Activated CD4-positive, alpha-beta memory T cell treated with anti-CD3 and anti-CD28 coated beads, Interleukin-2, amount 10 ng/mL, durations not matched to agents 7 days and 5 days (primary cell): ENCODE data around the gene FXYD2. TPM values are rescaled to one million over a fixed set of nuclear protein-coding genes. Genes with fewer than 3 reads are reported as not detected.
A peak's percentile ranks its signal among the peaks of the same experiment; 100 is the strongest.

ENCODE experiments used
- CTCF ChIA-PET: fragments of 350-600 bp; sonication (Branson Sonifier 250); formaldehyde crosslinking; loops from one replicate; lab custom pipeline; 2021; ENCODE audit warnings: antibody characterized with exemption, inconsistent platforms; lab: Charles Lee
- POLR2A ChIA-PET: fragments of 350-600 bp; sonication (Branson Sonifier 250); formaldehyde crosslinking; loops from one replicate; lab custom pipeline; 2021; ENCODE audit warnings: antibody characterized with exemption; lab: Charles Lee
- DNase-seq: peaks from one replicate; pipeline ENCODE4 v3.0.0-alpha.2; 2020
- H3K27ac Mint-ChIP-seq: one replicate; pipeline ENCODE4 v1.8.0; 2021; ENCODE audit warnings: mild to moderate bottlenecking, mixed read lengths
- H3K27me3 Mint-ChIP-seq: one replicate; pipeline ENCODE4 v1.8.0; 2021; ENCODE audit warnings: mixed read lengths
- H3K36me3 Mint-ChIP-seq: one replicate; pipeline ENCODE4 v1.8.0; 2021; ENCODE audit warnings: low read depth, mixed read lengths
- H3K4me1 Mint-ChIP-seq: one replicate; pipeline ENCODE4 v1.8.0; 2021; ENCODE audit warnings: mixed read lengths
- H3K4me3 Mint-ChIP-seq: one replicate; pipeline ENCODE4 v1.8.0; 2021; ENCODE audit warnings: mild to moderate bottlenecking, mixed read lengths
- H3K9me3 Mint-ChIP-seq: one replicate; pipeline ENCODE4 v1.8.0; 2021; ENCODE audit warnings: mixed read lengths
- total RNA-seq, 2 experiments: library from RNA; stranded (reverse); gene quantifications; one replicate each; pipeline ENCODE4 v1.2.3, GENCODE V29; 2021

Gene FXYD2
- total RNA-seq, 2 experiments from 2014 or later, result 0.33 to 0.48 TPM

GRCh38 chr11:117822074-117823033, 2.2 kb downstream of the FXYD2 start:
- Mint-ChIP-seq H3K27ac (no peak overlapping the region), H3K4me3 (no peak overlapping the region), H3K4me1 (peaks cover 50% of the 10 kb centered on the region), H3K36me3 (no peaks in the 10 kb centered on the region), H3K27me3 (no peaks in the 10 kb centered on the region), H3K9me3 (no peaks in the 10 kb centered on the region)
- POLR2A ChIA-PET, result interaction anchor here (0.7 to 1.0 kb wide), 4 partner anchors 11 to 240 kb away, joined by 3 to 6 read pairs (median 3); no protein-coding TSS in a partner anchor
- peak; percentile 61 for DNase-seq
- CTCF ChIA-PET, result interaction anchor here (1.0 to 10.3 kb wide), 11 partner anchors 15 to 231 kb away, joined by 3 to 189 read pairs (median 4); no protein-coding TSS in a partner anchor

DNA sequence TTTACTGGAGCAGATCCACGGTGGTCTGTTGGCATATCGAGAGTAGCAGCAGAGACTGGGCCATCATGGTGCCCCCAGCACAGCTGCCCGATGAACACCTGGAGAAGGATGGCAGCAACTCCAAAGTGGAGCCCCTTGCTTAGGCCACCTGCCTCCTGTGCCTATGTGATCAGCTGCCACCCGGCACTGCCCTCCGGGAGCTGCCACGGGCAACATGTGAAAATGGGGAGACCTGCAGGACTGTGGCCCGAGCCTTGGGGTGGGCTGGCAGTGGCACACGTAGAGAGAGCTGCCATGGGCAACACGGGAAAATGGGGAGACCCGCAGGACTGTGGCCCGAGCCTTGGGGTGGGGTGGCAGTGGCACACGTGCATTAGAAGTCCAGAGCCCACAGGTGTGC, 3.1 kb downstream of the FXYD2 start:
- Mint-ChIP-seq H3K36me3 (no peaks in the 10 kb centered on the region), H3K4me3 (no peak overlapping the region), H3K4me1 (peaks cover 55% of the 10 kb centered on the region), H3K9me3 (no peaks in the 10 kb centered on the region), H3K27ac (no peak overlapping the region), H3K27me3 (no peaks in the 10 kb centered on the region)
- ChIA-PET CTCF (interaction anchor here (0.7 to 10.3 kb wide), 7 partner anchors 14 to 232 kb away, joined by 3 to 189 read pairs (median 4); no protein-coding TSS in a partner anchor), POLR2A (interaction anchor here (1.6 kb wide), 1 partner anchor 232 kb away, joined by 7 read pairs; no protein-coding TSS in a partner anchor)
- DNase-seq, result no peak

DNA sequence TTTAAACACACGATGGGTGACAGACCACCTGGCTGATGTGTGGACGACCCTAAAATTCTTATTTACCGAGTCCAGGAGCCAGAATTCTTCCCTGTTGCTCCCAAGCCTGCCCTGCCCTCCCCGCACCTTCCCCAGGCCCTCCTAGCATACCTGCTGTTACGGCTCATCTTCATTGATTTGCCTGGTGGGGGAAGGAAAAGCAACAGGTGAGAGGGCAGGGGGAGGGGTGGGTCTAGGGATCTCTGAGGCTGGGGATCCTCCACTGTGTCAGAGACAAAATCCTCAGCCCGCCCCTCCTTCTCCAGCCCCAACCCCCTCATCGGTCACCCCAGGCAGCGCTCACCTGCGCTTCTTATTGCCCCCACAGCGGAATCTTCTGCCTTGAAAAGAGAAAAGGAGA, 4.0 kb downstream of the FXYD2 start:
- H3K4me3 Mint-ChIP-seq, result no peak overlapping the region
- POLR2A ChIA-PET, result interaction anchor here (1.6 kb wide), 1 partner anchor 233 kb away, joined by 7 read pairs; no protein-coding TSS in a partner anchor
- no peaks in the 10 kb centered on the region for H3K36me3 Mint-ChIP-seq
- H3K27me3 Mint-ChIP-seq, result no peaks in the 10 kb centered on the region
- no peaks in the 10 kb centered on the region for H3K9me3 Mint-ChIP-seq
- CTCF ChIA-PET, result interaction anchor here (0.6 to 10.3 kb wide), 4 partner anchors 12 to 233 kb away, joined by 3 to 189 read pairs (median 71); no protein-coding TSS in a partner anchor
- no peak for DNase-seq
- H3K4me1 Mint-ChIP-seq, result peaks cover 64% of the 10 kb centered on the region
- no peak overlapping the region for H3K27ac Mint-ChIP-seq

DNA sequence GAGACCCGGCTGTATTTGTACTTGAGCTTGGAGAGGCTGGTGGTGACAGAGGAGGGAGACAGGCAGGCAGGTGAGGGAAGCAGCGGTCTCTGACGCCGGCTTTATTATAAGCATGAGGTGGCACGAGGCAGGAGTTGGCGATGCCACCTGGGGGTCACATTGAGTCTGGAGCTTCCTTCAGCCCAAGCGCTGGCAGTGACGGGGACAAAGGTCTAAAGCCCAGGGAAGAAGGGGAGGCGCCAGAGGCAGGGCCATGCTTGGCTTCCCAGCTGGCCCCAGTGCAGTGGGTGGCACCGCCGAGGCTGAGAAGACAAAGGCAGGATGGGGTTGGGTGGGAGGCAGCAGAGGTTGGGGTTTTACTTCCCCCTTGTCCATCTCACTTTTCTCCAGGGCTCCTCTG, 4.5 kb downstream of the FXYD2 start:
- ChIA-PET POLR2A (interaction anchor here (1.6 kb wide), 1 partner anchor 233 kb away, joined by 7 read pairs; no protein-coding TSS in a partner anchor), CTCF (interaction anchor here (8.0 to 10.3 kb wide), 2 partner anchors 13 to 233 kb away, joined by 96 to 189 read pairs; no protein-coding TSS in a partner anchor)
- no peak overlapping the region for H3K4me3 Mint-ChIP-seq
- no peaks in the 10 kb centered on the region for H3K27me3 Mint-ChIP-seq
- no peaks in the 10 kb centered on the region for H3K36me3 Mint-ChIP-seq
- no peaks in the 10 kb centered on the region for H3K9me3 Mint-ChIP-seq
- H3K4me1 Mint-ChIP-seq, result peaks cover 68% of the 10 kb centered on the region
- no peak for DNase-seq
- H3K27ac Mint-ChIP-seq, result no peak overlapping the region

- no peaks in the 10 kb centered on the region for H3K36me3 Mint-ChIP-seq
- H3K4me3 Mint-ChIP-seq, result no peak overlapping the region
- ChIA-PET CTCF (interaction anchor here (5.0 to 10.3 kb wide), 4 partner anchors 12 to 393 kb away, joined by 35 to 189 read pairs (median 116); no protein-coding TSS in a partner anchor), POLR2A (interaction anchor here (1.6 to 2.7 kb wide), 2 partner anchors 9 to 234 kb away, joined by 7 to 13 read pairs; no protein-coding TSS in a partner anchor)
- H3K27me3 Mint-ChIP-seq, result no peaks in the 10 kb centered on the region
- DNase-seq, result no peak
- peak overlapping the region; percentile 35 for H3K27ac Mint-ChIP-seq
- H3K9me3 Mint-ChIP-seq, result no peaks in the 10 kb centered on the region
- peaks cover 69% of the 10 kb centered on the region for H3K4me1 Mint-ChIP-seq
Measured at GRCh38 chr11:117819096-117820040, 5.2 kb downstream of the FXYD2 start.

DNA sequence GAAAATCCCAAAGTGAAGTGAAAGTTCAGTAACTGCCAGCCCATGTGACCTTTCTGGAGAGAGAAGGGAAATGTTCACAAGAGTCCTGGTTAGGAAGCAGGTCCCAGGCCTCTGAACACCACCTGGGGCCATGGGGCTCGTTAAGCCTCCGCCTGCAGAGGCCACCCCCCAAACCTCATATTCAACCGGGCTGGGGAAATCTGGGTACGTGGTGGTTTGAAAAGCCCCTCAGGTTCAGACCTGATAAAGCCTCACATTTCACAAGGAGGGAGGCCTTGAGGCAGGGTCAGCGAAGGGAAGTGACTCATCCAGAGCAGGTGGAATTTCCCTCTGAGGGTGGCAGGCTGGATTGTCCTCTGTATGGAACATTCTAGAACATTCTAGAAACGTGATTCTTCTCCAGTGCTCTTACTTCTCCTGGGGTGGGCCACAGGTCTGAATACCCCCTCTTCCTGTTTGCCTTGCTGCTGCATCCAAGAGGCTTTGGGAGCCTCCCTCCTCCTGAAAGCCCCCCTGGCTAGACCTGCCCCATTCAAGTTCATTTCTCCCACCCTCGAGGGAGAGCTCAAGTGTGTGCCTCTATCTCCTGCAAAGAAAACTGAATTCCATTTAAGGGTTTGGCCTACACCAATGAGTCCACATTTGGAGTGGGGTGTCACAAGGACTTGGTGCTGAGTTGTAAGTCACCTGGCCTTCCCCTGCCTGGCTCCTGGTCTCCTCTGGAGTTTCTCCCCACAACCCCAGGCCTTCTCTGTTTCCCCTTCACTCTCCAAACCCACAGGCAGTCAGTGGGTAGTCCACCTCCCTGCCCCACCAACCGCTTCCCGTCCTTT, 6.3 kb downstream of the FXYD2 start:
- peak; percentile 58 for DNase-seq
- Mint-ChIP-seq H3K36me3 (no peaks in the 10 kb centered on the region), H3K4me1 (peaks cover 68% of the 10 kb centered on the region), H3K27me3 (no peaks in the 10 kb centered on the region), H3K9me3 (no peaks in the 10 kb centered on the region), H3K27ac (peak overlapping the region; percentile 73), H3K4me3 (no peak overlapping the region)
- ChIA-PET CTCF (interaction anchor here (0.7 to 10.3 kb wide), 23 partner anchors 10 to 642 kb away, joined by 3 to 189 read pairs (median 4); no protein-coding TSS in a partner anchor), POLR2A (interaction anchor here (1.4 to 4.4 kb wide), 5 partner anchors 10 to 234 kb away, joined by 6 to 32 read pairs (median 13); partner anchors contain the start of gene IL10RA)

DNA sequence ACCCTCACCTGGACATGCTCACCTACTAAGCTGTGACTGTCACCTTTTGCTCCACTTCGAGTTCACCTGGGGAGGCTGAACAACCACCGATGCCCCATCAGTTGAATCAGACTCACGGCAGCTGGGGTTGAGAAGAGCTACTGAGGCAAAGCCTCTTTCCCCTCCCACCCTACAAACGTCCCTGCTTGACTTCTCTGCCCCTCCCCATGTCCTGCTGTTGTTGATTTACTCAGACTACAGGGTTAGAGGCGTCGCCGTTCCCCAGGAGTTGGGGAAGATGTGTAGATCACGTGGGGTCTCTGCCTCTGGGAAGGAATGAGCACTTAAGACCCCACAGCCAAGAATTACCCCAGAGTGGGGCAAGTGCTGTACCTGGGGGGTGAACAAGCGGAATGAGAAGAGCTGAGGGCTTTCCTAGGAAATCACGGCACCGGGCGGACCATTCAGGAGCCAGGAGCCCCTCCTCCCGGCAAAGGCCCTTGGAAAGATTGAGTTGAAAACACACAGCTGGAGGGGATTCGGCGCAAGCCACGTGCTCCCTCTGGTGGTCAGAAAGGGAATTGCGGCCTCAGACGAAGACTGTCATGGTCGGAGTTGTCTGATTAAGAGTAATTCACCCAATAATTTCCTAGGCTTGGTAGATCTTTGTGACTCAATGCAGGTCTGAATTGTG, 7.0 kb downstream of the FXYD2 start:
- H3K27me3 Mint-ChIP-seq, result no peaks in the 10 kb centered on the region
- no peaks in the 10 kb centered on the region for H3K36me3 Mint-ChIP-seq
- H3K27ac Mint-ChIP-seq, result peak overlapping the region; percentile 73
- ChIA-PET CTCF (interaction anchor here (0.9 to 10.3 kb wide), 28 partner anchors 7 to 643 kb away, joined by 3 to 189 read pairs (median 4); partner anchors contain the start of gene FXYD2), POLR2A (interaction anchor here (0.8 to 4.4 kb wide), 6 partner anchors 9 to 235 kb away, joined by 3 to 32 read pairs (median 10); partner anchors contain the start of gene IL10RA)
- peaks cover 65% of the 10 kb centered on the region for H3K4me1 Mint-ChIP-seq
- H3K9me3 Mint-ChIP-seq, result no peaks in the 10 kb centered on the region
- peak; percentile 89 for DNase-seq
- H3K4me3 Mint-ChIP-seq, result no peak overlapping the region

DNA sequence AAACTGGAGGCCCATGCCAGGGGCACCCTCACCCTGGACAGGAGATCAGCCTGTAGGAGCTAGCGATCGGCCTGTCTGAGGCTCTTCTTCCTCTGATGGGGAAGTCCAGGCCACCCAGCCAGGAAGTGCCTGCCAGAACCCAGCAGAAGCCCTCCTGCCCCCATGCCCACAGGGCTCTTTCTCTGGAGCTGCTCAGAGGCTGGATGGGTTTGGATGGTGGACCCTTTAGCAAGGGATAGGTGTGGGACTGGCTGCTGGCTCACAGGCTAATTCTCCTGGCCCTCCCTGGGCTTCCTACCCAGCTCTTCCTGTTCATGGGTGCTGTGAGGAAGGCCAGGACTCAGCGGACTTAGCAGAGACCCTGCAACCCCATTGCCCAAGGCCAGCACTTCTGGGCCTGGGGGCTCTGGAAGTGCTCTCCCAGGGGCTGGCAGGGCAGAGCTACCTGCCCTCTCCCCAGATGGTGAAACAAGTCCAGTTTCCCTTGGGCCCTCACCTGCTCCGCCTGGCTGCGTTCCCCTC, 7.6 kb downstream of the FXYD2 start:
- Mint-ChIP-seq H3K4me1 (peaks cover 61% of the 10 kb centered on the region), H3K27ac (peak overlapping the region; percentile 87), H3K9me3 (no peaks in the 10 kb centered on the region), H3K27me3 (no peaks in the 10 kb centered on the region), H3K4me3 (no peak overlapping the region), H3K36me3 (no peaks in the 10 kb centered on the region)
- POLR2A ChIA-PET, result interaction anchor here (0.8 to 4.4 kb wide), 7 partner anchors 9 to 236 kb away, joined by 3 to 32 read pairs (median 7); partner anchors contain the start of gene IL10RA
- DNase-seq, result no peak
- CTCF ChIA-PET, result interaction anchor here (0.6 to 10.3 kb wide), 24 partner anchors 8 to 395 kb away, joined by 3 to 189 read pairs (median 6); partner anchors contain the start of gene FXYD2

DNA sequence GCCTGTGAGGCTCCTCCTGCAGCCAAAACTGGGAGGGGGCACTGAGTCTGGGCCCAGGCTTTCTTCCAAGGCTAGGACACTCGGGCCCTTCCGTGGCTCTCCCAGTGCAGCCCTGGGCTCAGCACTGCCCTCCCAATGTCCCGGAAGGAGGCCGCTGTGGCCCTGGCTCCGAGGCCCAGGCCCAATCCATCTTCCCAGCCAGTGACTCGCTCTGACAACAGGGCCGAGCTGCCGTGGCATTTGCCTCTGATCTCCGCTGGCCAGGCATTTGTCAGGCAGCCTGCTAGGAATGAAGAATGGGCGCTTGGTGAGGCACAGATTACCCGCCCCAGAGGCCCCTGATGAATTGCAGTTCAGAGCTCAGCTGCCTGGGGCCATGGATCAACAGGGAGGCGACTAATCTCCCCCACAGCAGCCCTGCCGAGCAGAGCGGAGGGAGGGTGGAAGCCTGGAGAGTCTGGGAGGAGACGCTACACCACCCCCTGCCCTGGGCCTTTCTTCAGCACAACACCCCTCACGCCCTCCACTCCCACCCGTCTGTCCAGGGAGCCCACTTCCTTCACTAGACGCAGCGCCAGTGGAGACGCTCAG, 8.3 kb downstream of the FXYD2 start:
- ChIA-PET POLR2A (interaction anchor here (1.0 to 4.4 kb wide), 10 partner anchors 8 to 237 kb away, joined by 3 to 32 read pairs (median 10); no protein-coding TSS in a partner anchor), CTCF (interaction anchor here (0.6 to 10.3 kb wide), 19 partner anchors 8 to 390 kb away, joined by 3 to 189 read pairs (median 6); partner anchors contain the start of genes FXYD2 and IL10RA)
- Mint-ChIP-seq H3K4me3 (no peak overlapping the region), H3K4me1 (peaks cover 58% of the 10 kb centered on the region), H3K27me3 (peaks cover 3% of the 10 kb centered on the region), H3K27ac (peak overlapping the region; percentile 87), H3K9me3 (no peaks in the 10 kb centered on the region), H3K36me3 (no peaks in the 10 kb centered on the region)
- no peak for DNase-seq

GRCh38 chr11:117815262-117815803, 9.2 kb downstream of the FXYD2 start:
- peak overlapping the region; percentile 87 for H3K27ac Mint-ChIP-seq
- no peaks in the 10 kb centered on the region for H3K9me3 Mint-ChIP-seq
- H3K4me1 Mint-ChIP-seq, result peaks cover 60% of the 10 kb centered on the region
- H3K36me3 Mint-ChIP-seq, result no peaks in the 10 kb centered on the region
- ChIA-PET CTCF (interaction anchor here (0.6 to 10.3 kb wide), 18 partner anchors 8 to 977 kb away, joined by 3 to 189 read pairs (median 6); partner anchors contain the start of gene FXYD2), POLR2A (interaction anchor here (0.6 to 4.4 kb wide), 19 partner anchors 7 to 389 kb away, joined by 3 to 32 read pairs (median 3); partner anchors contain the start of genes FXYD2 and IL10RA)
- H3K27me3 Mint-ChIP-seq, result peaks cover 9% of the 10 kb centered on the region
- DNase-seq, result peak; percentile 70
- peak overlapping the region; percentile 23 for H3K4me3 Mint-ChIP-seq
